Stimulated activated CD8-positive, alpha-beta memory T cell treated with anti-CD3 and anti-CD28 coated beads, Interleukin-7, amount 100 ng/mL, for 4 hours (primary cell): Measurements from ENCODE around the gene GPS1.

Source experiments
- DNase-seq, 2 donors: peaks; one replicate each; pipeline ENCODE4 v3.0.0-alpha.2; 2020; ENCODE audit warnings: low read depth in 2 of 2

Gene GPS1

DNA sequence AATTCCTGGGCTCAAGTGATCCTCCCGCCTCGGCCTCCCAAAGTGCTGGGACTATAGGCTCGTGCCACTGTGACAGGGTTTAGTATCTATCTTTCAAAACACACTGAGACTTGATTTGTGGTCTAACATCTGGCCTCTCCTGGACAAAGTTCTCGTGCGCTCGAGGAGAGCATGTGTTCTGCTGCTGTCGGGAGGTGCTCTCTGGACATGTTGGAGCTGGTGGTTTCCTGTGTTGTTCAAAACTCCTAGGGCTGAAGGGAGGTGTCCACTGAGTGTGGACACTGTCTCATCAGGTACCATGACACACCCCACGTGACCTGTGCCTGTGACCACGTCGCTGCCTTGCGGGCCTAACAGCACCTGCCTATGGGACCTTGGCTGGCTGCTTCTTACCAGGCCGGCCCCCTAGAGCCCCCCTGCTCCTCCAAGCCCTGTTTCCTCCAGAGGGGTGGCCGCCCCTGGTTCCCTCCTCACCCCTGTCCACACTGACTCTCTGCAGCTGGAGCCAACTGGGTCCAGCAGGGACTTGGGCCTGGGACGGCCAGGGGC, 5.7 kb upstream of the GPS1 start:
- DNase-seq, result no peak

DNA sequence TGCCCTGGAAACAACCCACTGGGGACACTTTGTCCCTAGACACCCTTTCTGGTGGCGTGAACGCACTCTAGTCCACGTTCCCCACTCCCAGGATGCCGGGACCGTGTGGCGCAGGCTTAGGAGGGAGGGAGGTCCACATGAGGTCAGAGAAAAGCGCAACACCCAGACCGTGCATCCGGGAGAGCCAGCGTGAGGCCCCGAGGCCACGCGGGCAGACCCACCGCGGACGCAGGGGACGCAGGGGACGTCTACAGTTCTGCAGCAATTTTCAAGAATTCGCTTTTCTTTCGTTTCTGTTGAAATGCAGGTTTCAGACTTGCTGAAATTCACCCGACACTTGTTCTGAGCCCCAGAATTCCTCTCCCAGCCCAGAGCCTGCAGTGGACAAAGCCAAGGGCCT, 4.8 kb upstream of the GPS1 start:
- DNase-seq, result no peak

DNA sequence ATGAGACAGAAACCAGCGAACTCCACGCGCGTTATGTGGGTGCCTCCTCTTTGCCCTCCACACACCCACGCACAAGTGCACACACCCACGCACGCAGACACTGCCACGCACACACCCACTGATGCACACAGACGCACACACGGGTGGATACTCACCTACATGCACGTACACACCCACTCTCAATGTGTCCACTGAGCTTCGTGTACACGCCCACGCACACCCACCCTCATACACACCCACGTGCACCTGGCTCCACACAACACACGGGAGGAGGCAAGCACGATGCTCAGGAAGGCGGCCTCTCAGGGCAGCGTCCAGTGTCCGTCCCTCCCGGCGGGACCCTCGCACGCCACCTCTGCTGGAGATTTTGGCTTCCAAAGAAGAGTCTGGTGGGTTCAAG, 4.3 kb upstream of the GPS1 start:
- no peak for DNase-seq

DNA sequence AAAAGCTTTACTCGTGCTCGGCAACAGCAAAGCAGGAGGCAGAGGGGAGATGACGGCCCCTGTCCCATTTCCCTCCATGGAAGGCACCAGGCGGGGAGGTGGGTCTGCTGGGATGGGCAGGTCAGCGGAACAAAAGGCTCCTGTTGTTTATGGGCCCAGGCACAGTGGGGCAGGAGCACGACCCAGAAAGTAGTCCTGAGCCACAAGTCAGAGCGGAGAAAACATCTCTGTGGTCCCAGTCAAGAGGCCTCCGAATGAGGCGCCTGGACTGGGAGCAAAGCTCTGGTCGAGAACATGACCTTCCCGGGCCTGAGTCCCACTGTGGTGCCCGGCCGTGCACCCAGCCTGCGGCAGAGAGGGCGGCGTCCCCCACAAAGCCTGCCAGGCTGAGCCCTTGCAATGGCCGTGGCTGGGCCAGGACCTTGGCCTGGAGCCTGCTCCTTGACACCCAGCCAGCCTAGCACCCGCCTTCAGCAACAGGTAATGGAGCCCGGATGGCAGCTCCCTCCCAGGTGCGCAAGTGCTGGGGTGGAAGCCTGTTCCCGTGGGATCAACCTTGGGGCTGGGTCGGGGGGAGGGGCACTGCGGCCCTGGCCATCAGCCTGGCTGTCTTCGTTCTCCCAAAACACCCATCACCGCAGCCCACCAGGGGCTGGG, 3.7 kb upstream of the GPS1 start:
- DNase-seq, result no peak

GRCh38 chr17:82048571-82048971, 3.1 kb upstream of the GPS1 start:
- no peak for DNase-seq

- DNase-seq, result no peak
Observed at GRCh38 chr17:82049106-82049505, 2.6 kb upstream of the GPS1 start.

DNA sequence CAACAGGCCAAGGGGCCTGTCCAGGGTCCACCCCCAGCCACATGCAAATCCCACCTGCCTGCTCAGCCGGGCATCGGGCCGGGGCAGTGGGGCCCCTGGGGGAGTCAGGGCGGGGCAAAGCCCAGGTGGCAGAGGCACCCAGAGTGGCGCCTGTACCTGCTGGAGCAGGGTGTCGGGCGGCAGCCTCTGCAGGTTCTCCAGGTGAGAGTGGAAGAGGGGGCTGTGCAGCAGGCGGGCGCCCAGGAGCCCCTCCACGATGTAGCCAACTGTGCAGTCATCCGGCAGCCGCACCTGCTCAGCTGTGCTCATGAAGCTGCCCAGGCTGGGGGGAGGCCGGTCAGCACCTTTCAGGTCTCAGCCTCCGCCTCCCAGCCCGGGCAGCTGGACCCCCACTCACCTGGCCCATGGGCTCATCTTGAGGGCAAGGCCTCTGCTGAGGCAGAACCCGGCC, 2.2 kb upstream of the GPS1 start:
- DNase-seq, result no peak

DNA sequence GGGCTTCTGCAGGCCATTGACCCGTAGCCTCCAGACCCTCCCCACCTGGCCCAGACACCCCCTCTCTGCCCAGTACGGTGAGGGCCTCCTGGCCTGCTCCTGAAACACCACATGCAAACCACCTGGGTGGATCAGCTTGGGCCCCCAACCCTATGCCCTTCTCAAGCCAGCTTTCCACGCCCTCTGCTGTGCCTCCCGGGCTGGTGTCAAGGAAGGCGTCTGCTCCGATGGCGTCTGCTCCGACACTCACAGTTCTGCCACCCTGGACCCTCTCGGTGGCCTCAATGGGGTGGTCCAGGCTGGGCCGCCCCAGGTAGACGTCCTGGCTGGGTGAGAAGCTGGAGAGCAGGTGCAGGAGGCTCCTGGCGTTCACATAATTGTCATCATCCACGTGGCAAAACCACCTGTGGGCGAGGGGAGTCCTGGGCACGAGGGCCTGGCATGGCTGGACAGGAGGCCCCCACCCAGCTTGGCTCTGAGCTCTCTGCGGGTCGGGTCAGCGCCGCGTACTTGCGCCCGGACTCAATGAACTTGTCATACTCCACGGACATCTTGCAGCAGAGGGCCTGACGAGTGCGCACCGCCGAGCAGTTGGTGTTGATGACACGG, 1.4 kb upstream of the GPS1 start:
- no peak for DNase-seq

- no peak for DNase-seq
Observed at GRCh38 chr17:82050761-82051641, 697 bp upstream of the GPS1 start.

GRCh38 chr17:82052638-82053059, 951 bp downstream of the GPS1 start:
- no peak for DNase-seq

DNA sequence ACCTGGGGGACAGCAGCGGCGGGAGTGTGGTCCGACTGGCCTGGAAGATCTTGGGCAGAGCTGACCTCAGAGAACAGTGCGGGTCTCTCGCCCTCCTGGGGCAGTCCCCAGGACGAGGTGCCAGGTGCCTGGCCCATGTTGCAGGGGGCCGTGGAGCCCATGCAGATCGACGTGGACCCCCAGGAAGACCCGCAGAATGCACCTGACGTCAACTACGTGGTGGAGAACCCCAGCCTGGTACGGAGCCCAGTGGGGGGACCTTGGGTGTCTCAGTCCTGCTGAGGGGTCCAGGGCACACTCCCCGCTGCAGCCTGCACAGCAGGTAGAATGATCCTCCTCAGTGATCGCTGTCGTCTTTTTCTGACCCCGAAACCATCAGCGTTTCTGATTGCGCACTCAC, 1.4 kb downstream of the GPS1 start:
- DNase-seq, result no peak

DNA sequence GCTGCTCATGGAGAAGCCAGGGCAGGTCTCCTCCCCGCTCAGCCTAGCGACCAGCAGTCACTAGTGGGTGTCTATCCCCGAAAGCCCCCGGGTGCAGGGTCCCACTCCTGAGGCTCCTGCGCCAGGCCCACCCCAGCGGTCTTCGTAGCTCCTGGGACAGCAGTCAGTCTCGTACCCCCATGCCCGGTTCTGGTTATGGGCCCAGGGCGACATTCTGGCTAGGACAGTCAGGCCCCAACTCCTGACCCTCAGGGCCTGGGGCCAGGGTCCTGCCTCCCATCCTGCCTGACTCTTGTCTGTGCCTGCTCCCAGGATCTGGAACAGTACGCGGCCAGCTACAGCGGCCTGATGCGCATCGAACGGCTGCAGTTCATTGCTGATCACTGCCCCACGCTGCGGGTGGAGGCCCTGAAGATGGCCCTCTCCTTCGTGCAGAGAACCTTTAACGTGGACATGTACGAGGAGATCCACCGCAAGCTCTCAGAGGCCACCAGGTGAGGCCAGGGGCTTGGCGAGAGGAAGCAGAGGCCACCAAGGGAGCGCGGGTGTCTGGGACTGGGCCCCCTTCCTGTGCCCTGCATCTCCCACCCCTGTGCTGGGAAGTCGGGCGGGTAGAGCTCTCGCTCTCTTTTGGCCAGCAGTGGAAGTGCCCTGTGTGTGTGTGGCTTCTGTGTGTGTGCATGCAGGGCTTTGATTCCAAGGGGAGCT, 2.0 kb downstream of the GPS1 start:
- DNase-seq, result no peak

- no peak for DNase-seq
Observed at GRCh38 chr17:82054351-82055022, 2.8 kb downstream of the GPS1 start.

- DNase-seq, result no peak
Observed at GRCh38 chr17:82055023-82055964, 3.6 kb downstream of the GPS1 start.

- no peak for DNase-seq
Observed at GRCh38 chr17:82055965-82056728, 4.4 kb downstream of the GPS1 start.

- no peak for DNase-seq
Observed at GRCh38 chr17:82056729-82057621, 5.3 kb downstream of the GPS1 start.

- DNase-seq, result no peak
Observed at GRCh38 chr17:82058230-82058854, 6.6 kb downstream of the GPS1 start.

- no peak for DNase-seq
Observed at GRCh38 chr17:82058855-82059249, 7.2 kb downstream of the GPS1 start.
